K562 (cell line): Measurements from ENCODE around the gene FBXO10. TPM values are rescaled to one million over a fixed set of nuclear protein-coding genes. Genes with fewer than 3 reads are reported as not detected.
A peak's percentile ranks its signal among the peaks of the same experiment; 100 is the strongest.

Experiments
- ATAC-seq: fragments of 200-7000 bp; cut with Tn5 transposase; 3 replicates; pipeline ENCODE4 v1.9.1; 2020; ENCODE audit warnings: moderate library complexity
- BruUV-seq: library from RNA; stranded (reverse); fragments of 400-500 nt; replicated peaks from 2 replicates; lab custom pipeline; 2021; lab: Mats Ljungman, UMichigan
- CTCF ChIA-PET: fragments of 300-600 bp; formaldehyde crosslinking; extraction: SDS; loops from one replicate; lab custom pipeline; 2021; ENCODE audit warnings: low intra/inter-chr PET ratio; lab: Yijun Ruan, JAX
- POLR2A ChIA-PET: fragments of 300-600, 350-650 bp; sonication (Branson Sonifier 250); formaldehyde crosslinking; extraction: SDS; loops from one replicate; lab custom pipeline; 2021; ENCODE audit warnings: antibody characterized with exemption, inconsistent platforms; lab: Yijun Ruan, JAX
- DNase-seq, 4 experiments: peaks; one replicate each; pipeline versions ENCODE4 v3.0.0 to v3.0.0-alpha.2; 2011 to 2018; ENCODE audit warnings: low spot score in 3 of 4, mixed read lengths in 3 of 4; ENCODE audit errors: extremely low read depth in 1 of 4
- FAIRE-seq: peaks from 2 replicates; lab custom pipeline; 2011; peaks lifted over from hg19 to GRCh38; lab: Jason Lieb, UNC
- H2AFZ ChIP-seq: 2 replicates; pipeline ENCODE4 v1.6.0; 2011; ENCODE audit warnings: low read depth, low read length, control low read depth, inconsistent platforms
- H3K27ac ChIP-seq: fragments of 200-600 bp; 3 replicates; pipeline ENCODE4 v1.8.0; 2011; ENCODE audit warnings: low read depth, mild to moderate bottlenecking, control low read depth, inconsistent platforms, low read length, moderate library complexity, mixed read lengths; ENCODE audit errors: extremely low read depth
- H3K27me3 ChIP-seq, 2 experiments: fragments of 300-600 bp in 1 of 2; 2 replicates in 1 of 2; 3 replicates in 1 of 2; pipeline versions ENCODE4 v1.6.0 to v1.8.0; 2011; ENCODE audit warnings: inconsistent platforms in 2 of 2, low read length in 2 of 2, mild to moderate bottlenecking in 1 of 2, mixed read lengths in 1 of 2, moderate library complexity in 1 of 2; ENCODE audit not compliant: control insufficient read depth in 2 of 2, insufficient read depth in 2 of 2
- H3K36me3 ChIP-seq: fragments of 300-600 bp; 3 replicates; pipeline ENCODE4 v1.8.0; 2011; ENCODE audit warnings: mild to moderate bottlenecking, low read length, inconsistent platforms; ENCODE audit not compliant: control insufficient read depth, insufficient read depth
- H3K4me1 ChIP-seq, 2 experiments: fragments of 200-600 bp in 1 of 2; replicated peaks in 1 of 2; 2 replicates in 1 of 2; 3 replicates in 1 of 2; pipeline versions ENCODE4 v1.5.1 to v1.8.0; 2011; ENCODE audit warnings: inconsistent platforms in 2 of 2, low read length in 2 of 2, mild to moderate bottlenecking in 1 of 2, mixed read lengths in 1 of 2, moderate library complexity in 1 of 2; ENCODE audit not compliant: control insufficient read depth in 2 of 2, insufficient read depth in 2 of 2
- H3K4me2 ChIP-seq: 2 replicates; pipeline ENCODE4 v1.6.1; 2011; ENCODE audit warnings: low read length, control low read depth, inconsistent platforms, mixed read lengths; ENCODE audit not compliant: insufficient read depth
- H3K4me3 ChIP-seq: fragments of 200-600 bp; sonication (generic), shearing (Covaris generic); 2 replicates; pipeline ENCODE4 v1.5.1; 2016; ENCODE audit warnings: control low read depth, inconsistent platforms
- H3K79me2 ChIP-seq: fragments of 200-600 bp; 3 replicates; pipeline ENCODE4 v1.8.0; 2011; ENCODE audit warnings: low read length, inconsistent platforms; ENCODE audit not compliant: control insufficient read depth, insufficient read depth
- H3K9ac ChIP-seq, 2 experiments: 2 replicates each; pipeline versions ENCODE4 v1.6.0 to v1.6.1; 2011; ENCODE audit warnings: low read depth in 2 of 2, low read length in 2 of 2, control low read depth in 1 of 2, inconsistent platforms in 1 of 2, mild to moderate bottlenecking in 1 of 2, mixed read lengths in 1 of 2; ENCODE audit not compliant: insufficient read depth in 1 of 2
- H3K9me1 ChIP-seq: one replicate; pipeline ENCODE4 v1.6.0; 2011; ENCODE audit warnings: inconsistent platforms, mild to moderate bottlenecking, low read length, moderate library complexity; ENCODE audit not compliant: control insufficient read depth, insufficient read depth
- H3K9me3 ChIP-seq: replicated peaks from 2 replicates; pipeline ENCODE4 v1.5.1; 2011; ENCODE audit warnings: low read depth, low read length, inconsistent platforms; ENCODE audit not compliant: control insufficient read depth, insufficient read depth
- H4K20me1 ChIP-seq: replicated peaks from 2 replicates; pipeline ENCODE4 v1.6.1; 2011; ENCODE audit warnings: low read length, inconsistent platforms, mixed read lengths; ENCODE audit not compliant: control insufficient read depth, insufficient read depth
- C11orf30 ChIP-seq: fragments of 450-650 bp; IDR thresholded peaks from 2 replicates; pipeline ENCODE4 v1.6.1; 2016; ENCODE audit warnings: low read depth, mild to moderate bottlenecking
- CCNT2 ChIP-seq: IDR thresholded peaks from 2 replicates; pipeline ENCODE4 v1.6.1; 2011; ENCODE audit warnings: borderline replicate concordance, low read depth, mild to moderate bottlenecking, moderate library complexity, mixed read lengths, low read length; ENCODE audit not compliant: insufficient read length; ENCODE audit errors: extremely low read depth
- MAFF ChIP-seq: IDR thresholded peaks from 2 replicates; pipeline ENCODE4 v1.6.1; 2012; ENCODE audit warnings: low read length, improper control_type of control experiment
- MAFG ChIP-seq: fragments of 450-650 bp; conservative IDR thresholded peaks from 2 replicates; pipeline ENCODE4 v1.6.1; 2016; ENCODE audit warnings: missing genetic modification characterization, missing compliant biosample characterization
- MAFK ChIP-seq: IDR thresholded peaks from 2 replicates; pipeline ENCODE4 v1.6.1; 2011; ENCODE audit warnings: low read length, improper control_type of control experiment
- MED1 ChIP-seq: sonication (generic); formaldehyde crosslinking; IDR thresholded peaks from 2 replicates; pipeline ENCODE4 v1.8.1; 2023; ENCODE audit warnings: missing genetic modification reagents, borderline replicate concordance
- NFRKB ChIP-seq: fragments of 450-650 bp; IDR thresholded peaks from 2 replicates; pipeline ENCODE4 v1.6.1; 2016; ENCODE audit warnings: low read depth
- NR2F6 ChIP-seq: fragments of 450-650 bp; formaldehyde crosslinking; IDR thresholded peaks from 2 replicates; pipeline ENCODE4 v1.4.0; 2020; ENCODE audit warnings: mild to moderate bottlenecking
- PHF20 ChIP-seq: fragments of 450-650 bp; IDR thresholded peaks from 2 replicates; pipeline ENCODE4 v1.6.1; 2018; ENCODE audit not compliant: partially characterized antibody
- ZNF174 ChIP-seq: fragments of 250-450 bp; sonication (Bioruptor Pico); IDR thresholded peaks from 2 replicates; pipeline ENCODE4 v1.4.0; 2020; ENCODE audit warnings: mild to moderate bottlenecking
- ZNF24 ChIP-seq: fragments of 450-650 bp; IDR thresholded peaks from 2 replicates; pipeline ENCODE4 v1.6.1; 2016
- ZNF316 ChIP-seq: fragments of 450-650 bp; IDR thresholded peaks from 2 replicates; pipeline ENCODE4 v1.6.1; 2016
- WGBS: fragments of 100-300 bp; shearing (Covaris generic); methylation state at CpG from one replicate; pipeline ENCODE4 v1.1.6; 2016; ENCODE audit warnings: low coverage, mixed read lengths; ENCODE audit not compliant: insufficient coverage; ENCODE audit errors: missing lambda C conversion rate; 5-methylcytosine and 5-hydroxymethylcytosine counted together
- in situ Hi-C: fragments of 300-500 bp; cut with MboI; formaldehyde crosslinking; loops from 4 replicates; pipeline ENCODE4 v1.15.0; 2018; ENCODE audit warnings: inconsistent platforms, mixed read lengths
- intact Hi-C: fragments of 100-400 bp; cut with micrococcal nuclease; formaldehyde crosslinking; loops from 2 replicates; pipeline ENCODE4 v1.14.2; 2022
- polyA plus RNA-seq, 8 experiments: library from polyadenylated mRNA; depleted of rRNA in 4 of 8; stranded (reverse) in 5 of 8; unstranded in 3 of 8; fragments of >200 nt; fragmentation: Nextera tagmentation in 2 of 8; fragmentation: Illumina TruSeq in 1 of 8; extraction: Ambion mirVana in 2 of 8; extraction: Trizol in 1 of 8; gene quantifications; 2 replicates each; pipeline versions ENCODE4 v1.2.1 to v1.2.3, GENCODE V29; 2011 to 2014; ENCODE audit warnings: inconsistent platforms in 1 of 8, missing spikeins in 1 of 8
- total RNA-seq, 7 experiments: library from RNA; depleted of rRNA in 6 of 7; stranded (reverse); fragments of >200 nt in 6 of 7; fragmentation: Illumina TruSeq in 2 of 7; extraction: Trizol in 2 of 7; gene quantifications; 2 replicates each; pipeline versions ENCODE4 v1.2.1 to v1.2.3, GENCODE V29; 2011 to 2021; ENCODE audit warnings: low replicate concordance in 1 of 7
- TF ChIP-seq, protein P1 (sequence below): fragments of 200-800 bp; sonication (Bioruptor generic); IDR thresholded peaks from 2 replicates; pipeline ENCODE4 v1.6.1; 2017; ENCODE audit warnings: missing genetic modification characterization, missing compliant biosample characterization
- TF ChIP-seq, protein P2 (sequence below): IDR thresholded peaks from 2 replicates; pipeline ENCODE4 v1.6.1; 2012; ENCODE audit warnings: low read depth, low read length, improper control_type of control experiment, borderline replicate concordance
- TF ChIP-seq, protein P3 (sequence below), 2 experiments: IDR thresholded peaks in 1 of 2; conservative IDR thresholded peaks in 1 of 2; 2 replicates each; pipeline ENCODE4 v1.6.1; 2016; ENCODE audit warnings: low read depth in 2 of 2, mild to moderate bottlenecking in 1 of 2, missing compliant biosample characterization in 1 of 2, missing genetic modification characterization in 1 of 2, moderate library complexity in 1 of 2

FBXO10 gene
- total and polyA plus RNA-seq, 9 of the 15 experiments (the other 6 are each of a cell fraction or from before 2014, with no cell fraction given), result 0.84 to 9.9 (median 6.0) TPM

DNA sequence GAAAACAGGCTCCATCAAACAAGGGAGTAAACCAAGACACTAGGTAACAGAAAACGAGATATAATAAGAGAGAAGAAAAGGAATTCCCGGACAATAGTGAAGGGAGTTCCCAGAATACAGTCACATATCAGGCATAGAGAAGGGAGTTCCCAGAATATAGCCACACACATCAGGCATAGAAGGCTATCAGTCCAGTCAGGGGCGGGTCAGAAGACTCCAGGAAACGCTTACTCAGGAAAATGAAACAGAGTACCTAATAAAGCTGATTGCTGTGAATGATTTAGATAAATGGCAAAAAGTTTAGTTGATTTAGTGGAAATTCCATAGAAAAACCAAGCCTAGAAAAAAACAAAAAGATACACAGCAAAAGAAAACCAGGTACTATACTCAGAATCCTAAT, 11.3 kb upstream of the FBXO10 start:
- no peak for FAIRE-seq
- H3K27ac ChIP-seq, result no peak overlapping the region
- H3K9ac ChIP-seq, result no peak overlapping the region
- DNase-seq, result peak in 1 of 4 experiments; percentile 29
- no peak overlapping the region for H3K4me3 ChIP-seq
- no peak overlapping the region for H3K4me2 ChIP-seq
- no peaks in the 10 kb centered on the region for H3K9me1 ChIP-seq
- no peaks in the 10 kb centered on the region for H3K9me3 ChIP-seq
- peaks cover 12 to 26% of the 10 kb centered on the region in 2 experiments for H3K4me1 ChIP-seq
- no peak overlapping the region for H2AFZ ChIP-seq
- H3K36me3 ChIP-seq, result peaks cover 84% of the 10 kb centered on the region
- ChIA-PET POLR2A (interaction anchor here (1.0 kb wide), 2 partner anchors 13 to 106 kb away, joined by 3 to 5 read pairs; no protein-coding TSS in a partner anchor), CTCF (no interaction called here)
- intact Hi-C loops (no loop called here), in situ Hi-C loops (no loop called here)
- no TSS peak for BruUV-seq
- H3K27me3 ChIP-seq, result no peaks in the 10 kb centered on the region
- no peak for ATAC-seq
- TF ChIP-seq ZNF24, result no peak
- peak; percentile 69 for TF ChIP-seq MAFK
- peak; percentile 92 for TF ChIP-seq ZNF316
- TF ChIP-seq, protein P1, sequence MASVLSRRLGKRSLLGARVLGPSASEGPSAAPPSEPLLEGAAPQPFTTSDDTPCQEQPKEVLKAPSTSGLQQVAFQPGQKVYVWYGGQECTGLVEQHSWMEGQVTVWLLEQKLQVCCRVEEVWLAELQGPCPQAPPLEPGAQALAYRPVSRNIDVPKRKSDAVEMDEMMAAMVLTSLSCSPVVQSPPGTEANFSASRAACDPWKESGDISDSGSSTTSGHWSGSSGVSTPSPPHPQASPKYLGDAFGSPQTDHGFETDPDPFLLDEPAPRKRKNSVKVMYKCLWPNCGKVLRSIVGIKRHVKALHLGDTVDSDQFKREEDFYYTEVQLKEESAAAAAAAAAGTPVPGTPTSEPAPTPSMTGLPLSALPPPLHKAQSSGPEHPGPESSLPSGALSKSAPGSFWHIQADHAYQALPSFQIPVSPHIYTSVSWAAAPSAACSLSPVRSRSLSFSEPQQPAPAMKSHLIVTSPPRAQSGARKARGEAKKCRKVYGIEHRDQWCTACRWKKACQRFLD, result no peak
- TF ChIP-seq, protein P2, sequence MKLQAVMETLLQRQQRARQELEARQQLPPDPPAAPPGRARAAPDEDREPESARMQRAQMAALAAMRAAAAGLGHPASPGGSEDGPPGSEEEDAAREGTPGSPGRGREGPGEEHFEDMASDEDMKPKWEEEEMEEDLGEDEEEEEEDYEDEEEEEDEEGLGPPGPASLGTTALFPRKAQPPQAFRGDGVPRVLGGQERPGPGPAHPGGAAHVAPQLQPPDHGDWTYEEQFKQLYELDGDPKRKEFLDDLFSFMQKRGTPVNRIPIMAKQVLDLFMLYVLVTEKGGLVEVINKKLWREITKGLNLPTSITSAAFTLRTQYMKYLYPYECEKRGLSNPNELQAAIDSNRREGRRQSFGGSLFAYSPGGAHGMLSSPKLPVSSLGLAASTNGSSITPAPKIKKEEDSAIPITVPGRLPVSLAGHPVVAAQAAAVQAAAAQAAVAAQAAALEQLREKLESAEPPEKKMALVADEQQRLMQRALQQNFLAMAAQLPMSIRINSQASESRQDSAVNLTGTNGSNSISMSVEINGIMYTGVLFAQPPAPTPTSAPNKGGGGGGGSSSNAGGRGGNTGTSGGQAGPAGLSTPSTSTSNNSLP, result no peak
- TF ChIP-seq PHF20, result no peak
- peak; percentile 91 for TF ChIP-seq C11orf30
- TF ChIP-seq NR2F6 (CRISPR knock-in tag), result no peak
- no peak for TF ChIP-seq NFRKB
- TF ChIP-seq CCNT2, result no peak
- TF ChIP-seq MAFF, result peak; percentile 77
- TF ChIP-seq, protein P3, sequence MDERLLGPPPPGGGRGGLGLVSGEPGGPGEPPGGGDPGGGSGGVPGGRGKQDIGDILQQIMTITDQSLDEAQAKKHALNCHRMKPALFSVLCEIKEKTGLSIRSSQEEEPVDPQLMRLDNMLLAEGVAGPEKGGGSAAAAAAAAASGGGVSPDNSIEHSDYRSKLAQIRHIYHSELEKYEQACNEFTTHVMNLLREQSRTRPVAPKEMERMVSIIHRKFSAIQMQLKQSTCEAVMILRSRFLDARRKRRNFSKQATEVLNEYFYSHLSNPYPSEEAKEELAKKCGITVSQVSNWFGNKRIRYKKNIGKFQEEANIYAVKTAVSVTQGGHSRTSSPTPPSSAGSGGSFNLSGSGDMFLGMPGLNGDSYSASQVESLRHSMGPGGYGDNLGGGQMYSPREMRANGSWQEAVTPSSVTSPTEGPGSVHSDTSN (CRISPR knock-in tag; IDR thresholded peaks at IDR 0.05; ENCODE audit: low read depth), result no peak
- TF ChIP-seq, protein P3 (tag; conservative IDR thresholded peaks at IDR 0.05; ENCODE audit: low read depth), result 0 out of 2 replicates have a peak, but pooled peaks have one; percentile 33
- TF ChIP-seq MAFG (tag), result peak; percentile 87
- TF ChIP-seq ZNF174 (CRISPR knock-in tag), result no peak
- TF ChIP-seq MED1 (CRISPR knock-in tag), result no peak
- H4K20me1 ChIP-seq, result peaks cover 24% of the 10 kb centered on the region
- peaks cover 98% of the 10 kb centered on the region for H3K79me2 ChIP-seq
- WGBS, result 57% methylated on average over 4 of the region's 4 CpGs
